Measurements from ENCODE around the gene ZBED1. TPM values are rescaled to one million over a fixed set of nuclear protein-coding genes. Genes with fewer than 3 reads are reported as not detected.

The ZBED1 gene
- polyA plus RNA-seq, 1 experiment, result 26.3 TPM

DNA sequence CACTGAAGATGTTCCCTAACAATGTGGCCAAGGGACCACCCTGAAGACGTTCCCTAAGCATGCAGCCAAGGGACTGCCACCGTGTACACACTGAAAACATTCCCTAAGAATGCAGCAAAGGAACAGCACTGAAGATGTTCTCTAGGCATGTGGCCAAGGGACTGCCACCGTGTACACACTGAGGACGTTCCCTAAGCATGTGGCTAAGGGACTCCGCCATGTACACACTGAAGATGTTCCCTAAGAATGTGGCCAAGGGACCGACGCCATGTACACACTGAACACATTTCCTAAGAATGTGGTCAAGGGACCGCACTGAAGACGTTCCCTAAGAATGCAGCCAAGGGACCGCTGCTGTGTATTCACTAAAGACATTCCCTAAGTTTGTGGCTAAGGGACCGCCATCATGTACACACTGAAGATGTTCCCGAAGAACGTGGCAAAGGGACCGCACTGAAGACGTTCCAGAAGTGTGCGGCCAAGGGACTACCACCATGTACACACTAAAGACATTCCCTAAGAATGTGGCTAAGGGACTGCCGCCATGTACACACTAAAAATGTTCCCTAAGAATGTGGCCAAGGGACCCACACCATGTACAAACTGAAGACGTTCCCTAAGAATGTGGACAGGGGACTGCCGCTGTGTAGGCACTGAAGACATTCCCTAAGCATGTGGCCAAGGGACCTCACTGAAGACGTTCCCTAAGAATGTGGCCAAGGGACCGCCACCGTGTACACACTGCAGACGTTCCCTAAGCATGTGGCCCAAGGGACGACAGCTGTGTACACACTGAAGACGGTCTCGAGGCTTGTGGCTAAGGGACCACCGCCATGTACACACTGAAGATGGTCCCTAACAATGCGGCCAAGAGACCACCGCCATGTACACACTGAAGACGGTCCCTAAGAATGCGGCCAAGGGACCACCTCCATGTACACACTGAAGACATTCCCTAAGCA lies 54.8 kb downstream of the ZBED1 start:
- DNase-seq (ENCODE audit: low read depth), result no peak
- H3K27me3 ChIP-seq (ENCODE audit: control insufficient read depth, insufficient read depth, low read length), result no peaks in the 10 kb centered on the region

DNA sequence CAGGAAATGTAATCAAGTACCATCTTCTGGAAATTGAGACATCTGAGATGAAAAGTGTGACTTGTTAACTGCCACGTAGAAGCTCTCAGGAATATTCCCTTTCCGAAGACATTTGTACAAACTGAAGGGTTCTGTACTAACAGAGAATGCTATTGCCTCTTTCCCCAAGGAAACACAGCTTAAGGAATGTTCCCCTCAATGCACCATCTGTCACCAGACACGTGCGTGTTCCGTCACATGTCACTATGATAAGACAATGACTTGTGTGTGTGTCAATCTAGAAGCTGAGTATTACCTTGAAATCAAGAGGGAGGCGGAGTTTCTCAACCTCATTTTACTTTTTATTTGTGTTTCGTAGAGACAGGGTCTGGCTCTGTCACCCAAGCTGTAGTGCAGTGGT lies 58.1 kb downstream of the ZBED1 start:
- ChIA-PET CTCF (no interaction called here), POLR2A (no interaction called here)
- no peaks in the 10 kb centered on the region for H3K27me3 ChIP-seq (ENCODE audit: control insufficient read depth, insufficient read depth, low read length)
- H3K36me3 ChIP-seq (ENCODE audit: control insufficient read depth, insufficient read depth, low read length), result no peaks in the 10 kb centered on the region; the same call in 1 of the 2 replicates
- no peak overlapping the region for H3K4me3 ChIP-seq (ENCODE audit: low read depth, low read length)
- no peak for DNase-seq (ENCODE audit: low read depth)
- TF ChIP-seq, protein P1, sequence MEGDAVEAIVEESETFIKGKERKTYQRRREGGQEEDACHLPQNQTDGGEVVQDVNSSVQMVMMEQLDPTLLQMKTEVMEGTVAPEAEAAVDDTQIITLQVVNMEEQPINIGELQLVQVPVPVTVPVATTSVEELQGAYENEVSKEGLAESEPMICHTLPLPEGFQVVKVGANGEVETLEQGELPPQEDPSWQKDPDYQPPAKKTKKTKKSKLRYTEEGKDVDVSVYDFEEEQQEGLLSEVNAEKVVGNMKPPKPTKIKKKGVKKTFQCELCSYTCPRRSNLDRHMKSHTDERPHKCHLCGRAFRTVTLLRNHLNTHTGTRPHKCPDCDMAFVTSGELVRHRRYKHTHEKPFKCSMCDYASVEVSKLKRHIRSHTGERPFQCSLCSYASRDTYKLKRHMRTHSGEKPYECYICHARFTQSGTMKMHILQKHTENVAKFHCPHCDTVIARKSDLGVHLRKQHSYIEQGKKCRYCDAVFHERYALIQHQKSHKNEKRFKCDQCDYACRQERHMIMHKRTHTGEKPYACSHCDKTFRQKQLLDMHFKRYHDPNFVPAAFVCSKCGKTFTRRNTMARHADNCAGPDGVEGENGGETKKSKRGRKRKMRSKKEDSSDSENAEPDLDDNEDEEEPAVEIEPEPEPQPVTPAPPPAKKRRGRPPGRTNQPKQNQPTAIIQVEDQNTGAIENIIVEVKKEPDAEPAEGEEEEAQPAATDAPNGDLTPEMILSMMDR (IDR thresholded peaks at IDR 0.05; ENCODE audit: insufficient read depth, low read depth, low read length), result no peak

More for the DNA sequence above, 54.8 kb downstream of the ZBED1 start:
- POLR2A ChIA-PET, result no interaction called here
- no peak overlapping the region for H3K4me3 ChIP-seq (ENCODE audit: low read depth, low read length)
- TF ChIP-seq, protein P1 (IDR thresholded peaks at IDR 0.05; ENCODE audit: insufficient read depth, low read depth, low read length), result no peak
- CTCF ChIA-PET, result no interaction called here
- no peaks in the 10 kb centered on the region; the same call in 1 of the 2 replicates for H3K36me3 ChIP-seq (ENCODE audit: control insufficient read depth, insufficient read depth, low read length)

DNA sequence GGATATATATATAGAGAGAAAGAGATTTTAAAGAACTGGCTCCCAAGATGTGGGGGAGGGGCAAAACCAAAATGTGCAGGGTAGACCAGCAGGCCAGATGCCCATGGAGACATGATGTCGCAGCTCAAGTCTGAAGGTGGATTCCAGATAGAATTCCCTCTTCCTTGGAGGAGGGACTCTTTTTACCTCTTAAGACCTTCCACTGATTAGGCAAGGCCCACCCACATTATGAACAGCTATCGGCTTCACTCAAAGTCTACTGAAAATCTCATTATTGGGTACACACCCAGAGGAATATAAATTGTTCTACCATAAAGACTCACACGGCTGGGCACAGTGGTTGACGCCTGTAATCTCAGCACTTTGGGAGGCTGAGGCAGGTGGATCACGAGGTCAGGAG lies 59.3 kb downstream of the ZBED1 start:
- TF ChIP-seq, protein P1 (IDR thresholded peaks at IDR 0.05; ENCODE audit: insufficient read depth, low read depth, low read length), result no peak

DNA sequence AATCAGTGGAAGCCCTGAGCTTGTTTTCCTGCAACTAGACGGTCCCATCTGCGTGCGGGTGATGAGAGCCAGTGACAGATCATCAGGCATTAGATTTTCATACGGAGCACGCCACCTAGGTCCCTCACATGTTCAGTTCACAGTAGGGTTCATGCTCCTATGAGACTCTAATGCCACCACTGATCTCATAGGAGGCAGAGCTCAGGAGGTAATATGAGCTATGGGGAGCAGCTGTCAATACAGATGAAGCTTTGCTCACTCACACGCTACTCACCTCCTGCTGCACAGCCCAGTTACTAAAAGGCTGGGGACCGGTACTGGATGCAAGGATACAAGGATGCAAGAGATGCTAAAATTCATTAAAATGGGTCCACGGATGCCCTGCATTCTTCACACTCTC lies 61.2 kb downstream of the ZBED1 start:
- H3K36me3 ChIP-seq (ENCODE audit: control insufficient read depth, insufficient read depth, low read length), result no peaks in the 10 kb centered on the region
- CTCF ChIA-PET, result no interaction called here
- H3K27me3 ChIP-seq (ENCODE audit: control insufficient read depth, insufficient read depth, low read length), result no peaks in the 10 kb centered on the region
- no peak for DNase-seq (ENCODE audit: low read depth)
- TF ChIP-seq, protein P1 (IDR thresholded peaks at IDR 0.05; ENCODE audit: insufficient read depth, low read depth, low read length), result no peak
- POLR2A ChIA-PET, result no interaction called here
- no peak overlapping the region for H3K4me3 ChIP-seq (ENCODE audit: low read depth, low read length)

More for the DNA sequence above, 59.3 kb downstream of the ZBED1 start:
- no peak for DNase-seq (ENCODE audit: low read depth)
- CTCF ChIA-PET, result no interaction called here
- no peaks in the 10 kb centered on the region for H3K27me3 ChIP-seq (ENCODE audit: control insufficient read depth, insufficient read depth, low read length)
- POLR2A ChIA-PET, result no interaction called here
- H3K36me3 ChIP-seq (ENCODE audit: control insufficient read depth, insufficient read depth, low read length), result no peaks in the 10 kb centered on the region; the same call in 1 of the 2 replicates
- H3K4me3 ChIP-seq (ENCODE audit: low read depth, low read length), result no peak overlapping the region

Other genes with a start within 250 kb of the ZBED1 start
- 50.2 and 66.2 TPM in 2 replicates for gene DHRSX, start within 50 bp of the ZBED1 start, polyA plus RNA-seq (2011; rRNA removed)
- gene CD99, start 190.3 kb upstream of the ZBED1 start, polyA plus RNA-seq (2011; rRNA removed), result 434 and 479 TPM in 2 replicates